MG63 (cell line): Measurements from ENCODE around the gene CXXC1. TPM values are rescaled to one million over a fixed set of nuclear protein-coding genes. Genes with fewer than 3 reads are reported as not detected.
"Not testable (repeated sequence)": the region's sequence is repeated elsewhere in the genome, so short reads cannot be mapped to it uniquely, and the experiment has no call there.

Experiments used
- DNase-seq: peaks from one replicate; pipeline ENCODE4 v3.0.0-alpha.2; 2020
- H3K27me3 ChIP-seq: fragments of 250-450 bp; sonication (Bioruptor Pico); 2 replicates; pipeline ENCODE4 v1.5.1; 2020; ENCODE audit warnings: mild to moderate bottlenecking, moderate library complexity
- H3K36me3 ChIP-seq: fragments of 250-450 bp; sonication (Bioruptor Pico); 2 replicates; pipeline ENCODE4 v1.5.1; 2020; ENCODE audit warnings: mild to moderate bottlenecking, moderate library complexity
- H3K4me3 ChIP-seq: fragments of 250-450 bp; sonication (Bioruptor Pico); 2 replicates; pipeline ENCODE4 v1.5.1; 2020; ENCODE audit warnings: mild to moderate bottlenecking, moderate library complexity
- H3K9me3 ChIP-seq: fragments of 250-450 bp; sonication (Bioruptor Pico); 2 replicates; pipeline ENCODE4 v1.5.1; 2020; ENCODE audit warnings: mild to moderate bottlenecking, moderate library complexity
- total RNA-seq: library from RNA; depleted of rRNA; stranded (reverse); fragments of >200 nt; shearing (Covaris generic); gene quantifications from 2 replicates; pipeline ENCODE4 v1.2.3, GENCODE V29; 2014; ENCODE audit warnings: low replicate concordance; rRNA removed

Gene CXXC1
- total RNA-seq: 39.0 and 59.3 TPM in 2 replicates

DNA sequence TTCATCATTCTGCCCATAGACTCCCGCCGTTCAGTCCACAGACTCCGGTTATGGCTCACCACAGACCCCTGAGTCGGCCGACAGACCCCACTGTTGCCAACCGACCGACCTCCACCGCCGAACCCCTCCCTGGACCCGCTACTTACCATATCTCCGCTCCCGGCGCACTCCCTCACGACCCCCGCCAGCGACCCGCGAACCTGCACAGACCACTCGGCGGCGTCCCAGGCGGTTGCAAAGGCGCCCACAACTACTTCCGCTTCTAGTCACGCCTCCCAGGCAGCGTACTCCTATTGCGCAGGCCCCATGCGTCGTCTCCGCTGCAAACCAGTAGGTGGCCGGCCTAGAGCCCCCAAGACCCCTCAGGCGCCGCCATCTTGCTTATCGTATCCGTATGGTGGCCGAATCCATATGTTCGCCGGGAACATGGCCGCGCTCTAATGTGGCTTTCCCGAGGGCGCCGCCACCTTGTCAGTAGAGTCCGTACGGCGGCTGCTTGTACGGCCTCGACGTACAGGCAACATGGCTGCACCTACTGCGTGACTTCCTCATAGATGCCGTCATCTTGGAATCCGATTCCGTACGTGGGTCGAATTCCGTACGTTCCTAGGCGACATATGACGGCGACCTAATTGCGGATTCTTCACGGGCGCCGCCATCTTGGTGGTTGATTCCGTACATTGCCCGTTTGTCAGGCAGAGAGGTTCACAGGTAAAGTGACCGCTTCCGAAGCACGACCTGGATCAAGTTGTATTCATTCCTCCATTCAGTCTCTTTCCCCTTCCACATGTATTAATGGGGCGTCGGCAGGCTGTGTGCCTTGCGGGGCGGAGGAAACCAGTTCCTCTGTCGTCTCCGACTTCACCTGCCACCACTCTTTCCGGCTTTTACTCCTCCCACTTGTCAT, at the start of gene CXXC1:
TSS of gene CXXC1 (minus strand) at position 252 of the 907 bp plus-strand sequence. CDS start at position 149, 103 bp downstream.
- DNase-seq: peak; percentile 96
- Histone ChIP-seq H3K36me3 (peaks cover 23% of the 10 kb centered on the region), H3K9me3 (no peaks in the 10 kb centered on the region), H3K4me3 (peak within 1 kb of the TSS; percentile 74), H3K27me3 (no peaks in the 10 kb centered on the region)

DNA sequence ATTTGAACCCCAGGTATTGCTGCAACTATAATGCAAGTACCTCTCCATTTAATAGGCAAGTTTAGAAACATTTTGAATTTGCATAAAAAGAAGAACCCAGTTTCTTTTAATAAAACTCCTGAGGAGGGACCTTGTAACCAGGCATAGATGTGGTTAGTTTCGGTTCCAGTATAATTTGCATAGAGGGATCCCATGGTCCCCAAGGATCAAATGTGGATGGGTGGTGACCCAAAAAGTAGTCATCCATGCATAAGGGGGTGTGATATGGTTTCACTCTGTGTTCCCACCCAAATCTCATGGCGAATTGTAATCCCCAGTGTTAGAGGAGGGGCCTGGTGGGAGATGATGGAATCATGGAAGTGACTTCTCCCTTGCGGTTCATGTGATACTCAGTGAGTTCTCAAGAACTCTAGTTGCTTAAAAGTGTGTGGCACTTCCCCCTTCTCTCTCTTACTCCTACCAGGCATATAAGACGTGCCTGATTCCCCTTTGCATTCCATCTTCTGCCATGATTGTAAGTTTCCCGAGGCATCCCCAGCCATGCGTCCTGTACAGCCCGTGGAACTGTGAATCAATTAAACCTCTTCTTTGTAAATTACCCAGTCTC, 47.2 kb upstream of the CXXC1 start:
- no peak overlapping the region for H3K4me3 ChIP-seq
- H3K27me3 ChIP-seq: no peaks in the 10 kb centered on the region
- no peaks in the 10 kb centered on the region for H3K9me3 ChIP-seq
- no peaks in the 10 kb centered on the region for H3K36me3 ChIP-seq
- no peak for DNase-seq

DNA sequence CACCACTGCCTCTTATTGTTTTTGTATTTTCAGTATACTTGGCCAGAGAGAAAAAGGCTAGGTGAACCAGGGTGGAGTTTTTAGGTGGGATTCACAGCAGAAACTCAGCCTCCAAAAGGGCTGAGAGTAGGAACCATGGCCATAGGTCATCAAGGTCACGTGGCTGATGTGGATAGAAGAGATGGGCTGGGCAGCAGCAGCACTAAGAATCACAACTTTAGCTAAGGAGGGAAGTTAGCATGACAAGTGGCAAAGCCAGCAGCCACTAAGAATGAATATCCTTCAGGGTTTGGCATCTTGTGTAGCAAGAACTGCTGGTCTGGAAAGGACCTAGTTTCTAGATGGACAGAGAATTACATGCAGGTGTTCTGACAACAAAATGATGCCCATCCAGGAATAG, 44.2 kb upstream of the CXXC1 start:
- no peak overlapping the region for H3K4me3 ChIP-seq
- H3K9me3 ChIP-seq: no peaks in the 10 kb centered on the region
- no peak for DNase-seq
- no peaks in the 10 kb centered on the region for H3K36me3 ChIP-seq
- no peaks in the 10 kb centered on the region for H3K27me3 ChIP-seq

DNA sequence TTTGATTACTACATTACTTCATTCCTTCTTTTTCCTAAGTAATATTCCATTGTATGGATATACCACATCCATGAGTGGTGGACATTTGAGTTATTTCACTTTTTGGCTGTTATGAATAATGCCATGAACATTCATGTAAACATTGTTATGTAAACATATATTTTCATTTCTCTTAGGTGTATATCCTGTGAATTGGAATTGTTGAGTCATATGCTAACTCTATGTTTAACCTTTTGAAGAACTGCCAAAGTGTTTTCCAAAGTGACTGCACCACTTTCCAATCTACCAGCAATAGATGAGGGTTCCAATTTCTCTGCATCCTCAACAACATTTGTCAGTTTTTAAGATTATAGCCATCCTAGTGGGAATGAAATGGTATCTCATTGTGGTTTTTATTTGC, 42.7 kb upstream of the CXXC1 start:
- no peaks in the 10 kb centered on the region for H3K9me3 ChIP-seq
- no peak for DNase-seq
- H3K4me3 ChIP-seq: no peak overlapping the region
- H3K27me3 ChIP-seq: no peaks in the 10 kb centered on the region
- H3K36me3 ChIP-seq: no peaks in the 10 kb centered on the region

DNA sequence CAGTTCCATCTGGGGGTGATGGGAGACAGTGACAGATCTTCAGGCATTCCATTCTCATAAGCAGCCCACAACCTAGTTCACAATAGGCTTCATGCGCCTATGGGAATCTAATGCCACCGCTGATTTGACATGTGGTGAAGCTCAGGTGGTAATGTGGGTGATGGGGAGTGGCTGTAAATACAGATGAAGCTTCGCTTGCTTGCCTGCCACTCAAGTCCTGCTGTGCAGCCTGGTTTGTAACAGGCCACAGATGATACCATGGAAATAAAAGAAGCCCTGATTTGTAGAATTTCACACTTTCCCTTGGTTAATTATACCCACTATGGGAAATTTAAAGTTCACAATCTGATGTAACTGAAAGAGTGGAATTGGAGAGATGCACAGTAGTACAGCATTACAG, 40.5 kb upstream of the CXXC1 start:
- no peak for DNase-seq
- no peaks in the 10 kb centered on the region for H3K27me3 ChIP-seq
- H3K4me3 ChIP-seq: no peak overlapping the region
- no peaks in the 10 kb centered on the region for H3K9me3 ChIP-seq
- H3K36me3 ChIP-seq: no peaks in the 10 kb centered on the region

DNA sequence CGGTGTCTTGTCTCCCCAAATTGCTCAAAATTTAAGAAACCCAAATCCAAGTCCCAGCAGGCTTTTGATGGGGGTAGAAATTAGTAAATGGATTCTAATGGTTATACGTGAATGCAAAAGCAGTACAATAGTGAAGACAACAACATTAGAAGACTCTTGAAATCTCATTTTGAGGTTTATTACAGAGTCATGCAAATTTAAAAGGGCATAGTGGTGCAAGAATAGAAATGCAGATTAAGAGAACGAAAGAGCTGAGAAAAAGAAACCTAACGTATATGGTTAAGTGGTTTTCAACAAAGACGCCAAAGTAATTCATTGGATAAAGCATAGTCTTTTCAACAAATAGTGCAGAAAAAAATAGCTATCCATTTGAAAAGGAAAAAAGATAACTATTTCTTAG, 33.2 kb upstream of the CXXC1 start:
- Histone ChIP-seq H3K36me3 (no peaks in the 10 kb centered on the region), H3K27me3 (peaks cover 9% of the 10 kb centered on the region), H3K4me3 (no peak overlapping the region), H3K9me3 (no peaks in the 10 kb centered on the region)
- DNase-seq: no peak

DNA sequence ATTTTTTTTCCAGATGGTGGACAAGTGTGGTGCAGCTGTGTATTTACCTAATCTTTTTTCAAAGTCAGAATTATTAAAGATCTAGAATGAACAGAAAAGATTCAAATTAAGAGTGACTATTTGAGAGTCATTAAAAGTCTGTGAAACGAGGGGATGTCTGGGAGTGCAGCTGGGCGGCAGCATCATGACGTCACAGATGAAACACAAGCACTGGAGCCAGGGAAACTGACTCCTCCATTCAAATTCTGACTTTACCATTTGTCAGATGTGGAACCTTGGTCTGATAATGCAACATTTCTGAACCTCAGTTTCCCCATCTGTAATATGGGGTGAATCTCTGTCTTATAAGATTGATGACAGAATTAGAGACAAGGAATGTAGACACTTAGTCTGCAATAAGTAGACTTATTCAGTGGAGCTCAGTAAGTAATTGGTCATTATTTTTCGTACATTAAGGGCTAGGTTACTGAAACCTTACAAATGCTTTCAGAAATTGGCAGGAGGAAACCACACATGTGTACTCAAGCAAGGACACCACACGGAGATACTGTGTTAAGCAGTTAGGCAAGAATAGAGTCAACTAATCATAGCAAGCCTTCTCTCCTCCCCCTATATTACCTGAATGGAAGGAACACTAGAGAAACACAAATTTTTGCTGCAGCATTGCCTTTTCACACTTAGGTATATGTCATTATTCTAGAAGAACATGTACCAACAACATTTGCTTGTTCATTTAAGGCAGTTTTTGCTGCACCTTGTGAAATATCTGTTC, 27.8 kb upstream of the CXXC1 start:
- H3K36me3 ChIP-seq: no peaks in the 10 kb centered on the region
- H3K9me3 ChIP-seq: no peaks in the 10 kb centered on the region
- H3K27me3 ChIP-seq: 0 out of 2 replicates have a peak, but pooled peaks cover 2% of the 10 kb centered on the region
- no peak for DNase-seq
- no peak overlapping the region for H3K4me3 ChIP-seq

DNA sequence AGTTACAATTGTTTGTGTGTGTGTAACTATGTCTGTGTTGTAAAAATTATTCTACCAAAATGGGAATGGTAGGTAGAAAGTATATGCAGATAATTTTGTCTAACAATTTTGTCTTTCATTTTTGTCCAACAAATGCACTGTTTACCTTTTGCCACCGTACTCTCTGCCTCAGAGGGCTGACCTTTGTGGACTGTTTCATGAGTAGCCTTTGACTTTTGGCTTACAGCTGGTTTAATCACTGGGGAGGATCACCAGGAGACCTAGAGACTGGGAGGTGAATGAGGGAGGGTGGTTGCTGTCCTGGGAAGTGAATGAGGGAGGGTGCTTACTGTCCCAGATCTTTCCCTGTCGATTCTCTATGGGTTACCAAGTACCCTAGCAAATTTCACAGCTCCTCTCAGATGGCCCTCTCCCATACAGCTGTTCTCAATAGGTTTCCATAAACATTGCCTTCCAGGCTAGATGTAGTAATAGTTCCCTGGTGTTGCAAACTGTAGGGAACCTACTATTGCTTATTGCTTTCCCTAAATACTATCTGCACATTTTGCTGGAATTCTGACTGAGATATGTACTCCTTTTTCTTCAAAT, 26.5 kb upstream of the CXXC1 start:
- H3K9me3 ChIP-seq: no peaks in the 10 kb centered on the region
- no peaks in the 10 kb centered on the region for H3K36me3 ChIP-seq
- no peak overlapping the region for H3K4me3 ChIP-seq
- no peaks in the 10 kb centered on the region for H3K27me3 ChIP-seq
- no peak for DNase-seq

DNA sequence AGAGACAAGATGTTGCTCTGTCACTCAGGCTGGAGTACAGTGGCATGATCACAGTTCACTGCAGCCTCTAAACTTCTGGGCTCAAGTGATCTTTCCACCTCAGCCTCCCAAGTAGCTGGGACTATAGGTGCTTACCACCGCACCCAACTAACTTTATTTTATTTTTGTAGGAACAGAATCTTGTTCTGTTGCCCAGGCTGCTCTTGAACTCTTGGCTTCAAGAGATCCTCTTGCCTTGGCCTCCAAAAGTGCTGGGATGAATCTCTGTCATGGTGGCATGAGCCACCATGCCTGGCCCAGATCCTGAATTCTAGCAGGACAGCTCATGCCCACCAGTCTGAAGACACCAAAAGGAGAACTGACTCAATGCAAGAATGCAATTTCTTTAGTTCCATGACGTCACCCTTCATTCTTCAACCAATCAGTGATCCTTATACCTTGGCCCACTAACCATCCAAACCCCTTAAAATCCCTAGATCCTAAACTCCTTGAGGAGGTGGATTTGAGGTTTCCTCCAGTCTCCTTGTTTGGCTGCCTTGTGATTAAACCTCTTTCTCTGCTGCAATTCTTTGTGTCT, 25.6 kb upstream of the CXXC1 start:
- Histone ChIP-seq H3K36me3 (no peaks in the 10 kb centered on the region), H3K9me3 (no peaks in the 10 kb centered on the region), H3K27me3 (no peaks in the 10 kb centered on the region), H3K4me3 (no peak overlapping the region)
- DNase-seq: no peak

DNA sequence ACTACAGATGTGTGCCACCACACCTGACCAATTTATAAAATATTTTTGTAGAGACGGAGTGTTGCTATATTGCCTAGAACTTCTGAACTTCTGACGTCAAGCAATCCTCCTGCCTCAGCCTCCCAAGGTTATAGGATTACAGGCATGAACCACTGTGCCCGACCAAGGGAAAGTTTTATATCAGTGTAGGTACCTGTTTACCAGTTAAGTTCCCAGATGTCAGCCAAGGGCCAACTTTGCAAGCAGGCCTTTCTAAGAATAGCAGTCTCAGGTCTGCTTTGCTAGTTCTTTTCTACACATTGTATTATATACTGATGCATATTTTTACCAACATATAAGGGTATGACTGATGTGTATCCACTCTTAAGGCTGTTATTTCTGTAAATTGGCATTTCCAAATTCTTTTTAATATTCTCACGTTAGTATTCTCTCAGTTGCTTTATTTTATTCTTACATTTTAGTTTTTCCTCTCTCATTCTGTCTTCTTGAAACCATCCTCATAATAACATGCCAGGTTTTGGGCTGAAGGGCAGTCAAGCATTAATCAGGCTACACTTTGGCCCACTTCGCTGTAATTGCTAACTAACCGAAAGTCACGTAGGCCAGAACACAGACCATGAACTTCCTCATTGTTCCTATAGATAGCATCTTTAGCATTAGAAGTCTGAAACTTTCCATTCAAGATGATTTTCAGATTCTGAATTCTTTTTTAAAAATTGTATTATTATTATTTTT, 25.0 kb upstream of the CXXC1 start:
- Histone ChIP-seq H3K36me3 (no peaks in the 10 kb centered on the region), H3K27me3 (no peaks in the 10 kb centered on the region), H3K4me3 (no peak overlapping the region), H3K9me3 (no peaks in the 10 kb centered on the region)
- no peak for DNase-seq

DNA sequence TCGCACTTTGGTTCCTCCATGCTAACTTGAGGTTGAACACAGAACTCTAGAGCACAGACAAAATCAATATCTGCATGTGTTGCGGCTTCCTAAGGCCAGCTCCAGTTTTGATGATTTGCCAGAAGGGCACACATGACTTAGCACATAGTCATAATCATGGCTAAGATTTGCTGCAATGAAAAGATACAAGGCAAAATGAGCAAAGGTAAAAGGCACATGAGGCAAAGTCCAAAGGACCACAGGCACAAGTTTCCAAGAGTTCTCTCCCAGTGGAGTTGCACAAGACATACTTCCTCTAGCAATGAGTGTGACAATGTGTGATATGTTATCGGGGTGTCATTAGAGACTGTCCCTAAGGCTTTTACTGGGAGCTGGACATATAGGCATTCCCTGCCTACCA, 24.2 kb upstream of the CXXC1 start:
- no peak overlapping the region for H3K4me3 ChIP-seq
- DNase-seq: no peak

DNA sequence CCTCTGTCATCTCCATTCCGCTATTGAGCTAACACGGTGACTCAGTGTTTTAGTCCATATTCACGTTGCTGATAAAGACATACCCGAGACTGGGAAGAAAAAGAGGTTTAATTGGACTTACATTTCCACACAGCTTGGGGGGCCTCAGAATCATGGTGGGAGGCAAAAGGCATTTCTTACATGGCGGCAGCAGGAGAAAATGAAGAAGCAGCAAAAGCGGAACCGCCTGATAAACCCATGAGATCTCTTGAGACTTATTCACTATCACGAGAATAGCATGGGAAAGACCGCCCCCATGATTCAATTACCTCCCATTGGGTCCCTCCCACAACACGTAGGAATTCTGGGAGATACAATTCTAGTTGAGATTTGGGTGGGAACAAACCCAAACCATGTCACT, 22.6 kb upstream of the CXXC1 start:
- no peak for DNase-seq
- H3K27me3 ChIP-seq: no peaks in the 10 kb centered on the region; the same call in 1 of the 2 replicates
- H3K9me3 ChIP-seq: peaks cover 2% of the 10 kb centered on the region
- H3K4me3 ChIP-seq: no peak overlapping the region
- H3K36me3 ChIP-seq: no peaks in the 10 kb centered on the region

More for the DNA sequence above, 24.2 kb upstream of the CXXC1 start:
- H3K27me3 ChIP-seq: no peaks in the 10 kb centered on the region
- no peaks in the 10 kb centered on the region for H3K9me3 ChIP-seq
- no peaks in the 10 kb centered on the region for H3K36me3 ChIP-seq

DNA sequence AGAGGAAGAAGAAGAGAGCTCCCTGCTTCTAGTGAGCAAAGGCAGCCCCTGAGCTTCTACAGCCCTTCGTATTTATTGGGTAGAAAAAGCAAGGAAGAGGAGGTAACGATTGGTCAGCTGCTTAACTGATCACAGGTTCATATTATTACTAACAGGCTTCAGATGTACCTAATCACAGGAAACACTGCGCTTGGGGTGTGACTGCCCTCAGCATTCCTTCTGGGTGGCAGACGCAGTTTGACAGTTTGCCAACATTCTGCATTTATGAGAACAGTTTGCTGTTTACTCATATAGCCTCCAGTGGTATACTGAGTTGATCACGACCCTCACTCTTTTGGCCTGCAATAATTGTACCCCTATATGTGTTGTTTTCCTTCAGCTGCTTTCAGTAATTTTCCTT, 21.4 kb upstream of the CXXC1 start:
- not testable (repeated sequence) for H3K9me3 ChIP-seq, DNase-seq, H3K4me3 ChIP-seq, H3K27me3 ChIP-seq, H3K36me3 ChIP-seq

DNA sequence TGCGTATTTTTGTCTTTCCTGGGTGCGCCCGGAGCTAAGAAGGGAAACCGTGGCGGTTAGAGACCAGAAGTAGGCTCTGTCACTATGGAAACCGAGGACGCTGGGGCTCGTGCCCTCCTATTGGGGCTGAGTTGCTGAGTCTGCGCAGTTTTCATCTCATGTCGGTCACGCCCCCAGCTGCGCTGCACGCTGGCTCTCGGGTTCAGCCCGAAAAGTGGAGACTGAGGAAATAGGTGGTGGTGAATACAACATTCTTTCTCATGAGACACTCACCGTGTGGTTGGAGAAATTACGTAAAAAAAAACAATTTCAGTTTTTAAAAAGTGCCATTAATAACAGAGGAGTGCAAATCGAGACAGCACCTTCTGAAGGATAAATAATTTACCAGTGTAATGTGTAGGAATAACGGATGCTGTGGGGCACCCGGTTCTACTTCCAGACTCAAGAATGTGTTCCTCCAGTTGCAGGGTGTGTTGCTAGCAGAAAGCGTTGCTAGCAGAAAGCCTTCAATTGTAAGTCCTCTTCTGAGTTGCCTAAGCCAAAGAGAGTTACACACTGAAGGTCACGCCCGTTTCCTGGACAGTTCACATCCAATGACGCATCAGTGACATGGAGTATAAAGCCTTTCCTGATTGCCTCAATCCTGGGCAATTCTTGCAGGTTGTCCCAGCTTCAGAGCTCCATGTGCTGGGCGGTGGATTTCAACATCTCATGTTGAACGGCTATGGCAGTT, 20.4 kb upstream of the CXXC1 start:
- Histone ChIP-seq H3K4me3 (peak overlapping the region; percentile 41), H3K9me3 (peaks cover 6% of the 10 kb centered on the region), H3K36me3 (no peaks in the 10 kb centered on the region), H3K27me3 (no peaks in the 10 kb centered on the region; the same call in 1 of the 2 replicates)
- peak; percentile 76 for DNase-seq

DNA sequence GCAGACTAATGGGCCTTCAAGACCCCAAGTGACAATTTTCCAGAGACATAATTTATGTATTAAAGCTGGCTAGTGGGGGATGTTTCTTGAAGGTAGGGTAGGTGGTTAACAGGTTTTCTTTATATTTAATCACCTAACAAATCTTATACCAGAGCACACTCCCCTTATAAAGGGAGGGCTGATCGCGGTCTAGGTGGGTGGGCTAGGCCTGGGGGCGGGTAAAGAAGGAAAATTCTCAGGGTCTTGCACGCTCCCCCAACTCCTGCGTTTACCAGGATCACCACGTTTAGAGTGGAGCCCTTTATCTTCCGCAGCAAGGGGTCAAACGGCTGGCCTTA, 19.9 kb upstream of the CXXC1 start:
- H3K4me3 ChIP-seq: peak overlapping the region; percentile 41
- DNase-seq: no peak
- H3K9me3 ChIP-seq: peaks cover 6% of the 10 kb centered on the region
- no peaks in the 10 kb centered on the region; the same call in 1 of the 2 replicates for H3K27me3 ChIP-seq
- no peaks in the 10 kb centered on the region for H3K36me3 ChIP-seq
